PC-9 (cell line): Measurements from ENCODE around the gene FBLL1. TPM values are rescaled to one million over a fixed set of nuclear protein-coding genes. Genes with fewer than 3 reads are reported as not detected.

Source experiments
- microRNA-seq: library from miRNA; unstranded; fragments of <30 nt; microRNA quantifications from one replicate; pipeline ENCODE4 v1.2.0, GENCODE V29; 2021; ENCODE audit warnings: borderline number of aligned reads, borderline replicate concordance
- total RNA-seq: library from RNA; stranded (reverse); gene quantifications from 2 replicates; pipeline ENCODE4 v1.2.3, GENCODE V29; 2021

FBLL1 gene
- total RNA-seq, 1 experiment from 2014 or later, result not detected

Small RNA genes lying within 50 kb of the gene (microRNA-seq; reads per million reads assigned to microRNA genes)
- gene MIR103A1 (not detected), gene MIR103B1 (not detected)

Other genes starting within 250 kb of the FBLL1 start
- 79.5 and 97.7 TPM in 2 replicates for gene WWC1, start 237.7 kb upstream of the FBLL1 start, total RNA-seq
- gene RARS1, start 42.8 kb upstream of the FBLL1 start, total RNA-seq, result 101 and 125 TPM in 2 replicates
- gene PANK3, start 50.1 kb downstream of the FBLL1 start, total RNA-seq, result 44.6 and 60.8 TPM in 2 replicates